OCI-LY7 (cell line): Measurements from ENCODE around the gene UPF2.
"Not testable (repeated sequence)": the region's sequence is repeated elsewhere in the genome, so short reads cannot be mapped to it uniquely, and the experiment has no call there.

ENCODE experiments used
- EZH2phosphoT487 ChIP-seq: fragments of 200-600 bp; sonication (generic); IDR thresholded peaks from 2 replicates; pipeline ENCODE4 v1.6.1; 2018; ENCODE audit warnings: low read depth, borderline replicate concordance, mild to moderate bottlenecking, mixed run types, antibody characterized with exemption, low read length, moderate library complexity, mixed read lengths
- TF ChIP-seq, protein P1 (sequence below): fragments of 200-600 bp; sonication (generic); conservative IDR thresholded peaks from 2 replicates; pipeline ENCODE4 v1.5.1; 2014; ENCODE audit warnings: mild to moderate bottlenecking, antibody characterized with exemption, low read length, moderate library complexity, mixed read lengths

GRCh38 chr10:11889263-11889662 lies 153.3 kb downstream of the UPF2 start:
- TF ChIP-seq, protein P1, sequence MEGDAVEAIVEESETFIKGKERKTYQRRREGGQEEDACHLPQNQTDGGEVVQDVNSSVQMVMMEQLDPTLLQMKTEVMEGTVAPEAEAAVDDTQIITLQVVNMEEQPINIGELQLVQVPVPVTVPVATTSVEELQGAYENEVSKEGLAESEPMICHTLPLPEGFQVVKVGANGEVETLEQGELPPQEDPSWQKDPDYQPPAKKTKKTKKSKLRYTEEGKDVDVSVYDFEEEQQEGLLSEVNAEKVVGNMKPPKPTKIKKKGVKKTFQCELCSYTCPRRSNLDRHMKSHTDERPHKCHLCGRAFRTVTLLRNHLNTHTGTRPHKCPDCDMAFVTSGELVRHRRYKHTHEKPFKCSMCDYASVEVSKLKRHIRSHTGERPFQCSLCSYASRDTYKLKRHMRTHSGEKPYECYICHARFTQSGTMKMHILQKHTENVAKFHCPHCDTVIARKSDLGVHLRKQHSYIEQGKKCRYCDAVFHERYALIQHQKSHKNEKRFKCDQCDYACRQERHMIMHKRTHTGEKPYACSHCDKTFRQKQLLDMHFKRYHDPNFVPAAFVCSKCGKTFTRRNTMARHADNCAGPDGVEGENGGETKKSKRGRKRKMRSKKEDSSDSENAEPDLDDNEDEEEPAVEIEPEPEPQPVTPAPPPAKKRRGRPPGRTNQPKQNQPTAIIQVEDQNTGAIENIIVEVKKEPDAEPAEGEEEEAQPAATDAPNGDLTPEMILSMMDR: not testable (repeated sequence)
- TF ChIP-seq EZH2phosphoT487: not testable (repeated sequence)
